Upper lobe of left lung (tissue), 6 donors: ENCODE results near the gene GNA12. TPM values are rescaled to one million over a fixed set of nuclear protein-coding genes. Genes with fewer than 3 reads are reported as not detected.

ENCODE experiments used
- ATAC-seq, 2 donors: fragments of 200-7000 bp; cut with Tn5 transposase; one replicate each; pipeline ENCODE4 v1.9.1; 2022; ENCODE audit warnings: mild to moderate bottlenecking in 2 of 2, moderate library complexity in 2 of 2; ENCODE audit not compliant: low FRiP score in 2 of 2
- DNase-seq, 2 donors: peaks; one replicate each; pipeline ENCODE4 v3.0.0-alpha.2; 2019 to 2020
- H3K27ac ChIP-seq, 4 donors: fragments of 200-600 bp; sonication (generic); one replicate each; pipeline ENCODE4 v1.5.1; 2016 to 2019
- H3K27me3 ChIP-seq, 4 donors: fragments of 200-600 bp; sonication (generic); one replicate each; pipeline ENCODE4 v1.5.1; 2017 to 2019
- H3K36me3 ChIP-seq, 4 donors: fragments of 200-600 bp; sonication (generic); one replicate each; pipeline ENCODE4 v1.5.1; 2016 to 2019
- H3K4me1 ChIP-seq, 4 donors: fragments of 200-600 bp; sonication (generic); one replicate each; pipeline ENCODE4 v1.5.1; 2018 to 2019
- H3K4me3 ChIP-seq, 4 donors: fragments of 200-600 bp; sonication (generic); one replicate each; pipeline ENCODE4 v1.5.1; 2017 to 2019; ENCODE audit warnings: mild to moderate bottlenecking in 2 of 4, moderate library complexity in 1 of 4
- H3K9me3 ChIP-seq, 4 donors: fragments of 200-600 bp; sonication (generic); one replicate each; pipeline ENCODE4 v1.5.1; 2018 to 2019
- EP300 ChIP-seq, 4 donors: sonication (generic); formaldehyde crosslinking; IDR thresholded peaks; one replicate each; pipeline ENCODE4 v1.5.1; 2017; ENCODE audit warnings: antibody characterized with exemption in 4 of 4, control low read depth in 2 of 4
- POLR2A ChIP-seq, 4 donors: fragments of 450-650 bp; IDR thresholded peaks; one replicate each; pipeline ENCODE4 v1.5.1; 2016 to 2017; ENCODE audit warnings: antibody characterized with exemption in 4 of 4, mild to moderate bottlenecking in 2 of 4
- POLR2AphosphoS5 ChIP-seq, 2 donors: sonication (generic); formaldehyde crosslinking; IDR thresholded peaks; one replicate each; pipeline ENCODE4 v1.5.1; 2017; ENCODE audit warnings: antibody characterized with exemption in 2 of 2
- WGBS, 2 donors: methylation state at CpG; one replicate each; pipeline ENCODE4 v1.1.5; 2017 to 2018; 5-methylcytosine and 5-hydroxymethylcytosine counted together
- total RNA-seq, 6 donors: library from RNA; depleted of rRNA in 4 of 6; stranded (reverse); fragments of >200 nt in 4 of 6; gene quantifications; one replicate each; pipeline versions ENCODE4 v1.1.0 to v1.2.1, GENCODE V29; 2016 to 2021
- TF ChIP-seq, protein P1 (sequence below), 6 experiments: fragments of 450-650 bp in 4 of 6; fragments of 200-600 bp in 2 of 6; sonication (generic) in 2 of 6; IDR thresholded peaks; one replicate each; pipeline ENCODE4 v1.5.1; 2016 to 2019; ENCODE audit warnings: antibody characterized with exemption in 6 of 6
- donor health status: DM: no; HTN: no; CAD: no; lungs with moderate emphysema.
- donor health status: DM: no; HTN: yes; CAD: no; lungs with severe emphysema.

Gene GNA12
- total RNA-seq, 6 donors from 2014 or later, result 24.0 to 52.3 (median 35.7) TPM

DNA sequence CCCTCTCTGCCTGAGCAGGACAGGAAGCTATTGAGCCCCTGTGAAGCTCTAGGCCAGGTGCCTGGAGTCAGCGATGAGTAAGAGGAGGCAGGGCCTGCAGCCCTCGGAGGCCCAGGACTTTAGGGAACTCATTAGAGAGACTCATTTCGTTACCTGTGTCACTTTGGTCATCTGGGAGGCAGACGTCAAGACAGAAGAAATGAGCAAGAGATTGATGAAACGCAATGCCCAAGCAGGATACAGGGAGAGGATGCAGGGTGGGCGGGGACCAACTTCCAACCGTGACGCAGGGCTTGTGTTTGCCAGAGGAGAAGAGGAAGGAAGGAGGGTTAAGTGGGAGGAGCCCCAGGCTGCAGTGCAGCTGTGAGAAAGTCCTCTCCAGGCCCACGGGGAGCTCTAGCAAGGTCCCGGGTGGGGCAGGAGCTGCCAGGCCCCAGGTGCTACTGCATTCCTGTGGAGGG lies 26.4 kb upstream of the GNA12 start:
- ATAC-seq, result peak; percentile 49 to 86
- Histone ChIP-seq H3K4me1 (peaks cover 6 to 10% (median 8%) of the 10 kb centered on the region in 4 donors), H3K36me3 (no peaks in the 10 kb centered on the region), H3K27ac (no peak overlapping the region), H3K4me3 (no peak overlapping the region), H3K27me3 (no peaks in the 10 kb centered on the region), H3K9me3 (no peaks in the 10 kb centered on the region)
- peak in 1 of 2 donors; percentile 71 for DNase-seq
- 7 to 14% methylated on average over 10 of the region's 10 CpGs for WGBS, 2 donors
- TF ChIP-seq POLR2AphosphoS5 (IDR thresholded peaks at IDR 0.05), result peak in 1 of 2 donors; percentile 12
- TF ChIP-seq, protein P1, sequence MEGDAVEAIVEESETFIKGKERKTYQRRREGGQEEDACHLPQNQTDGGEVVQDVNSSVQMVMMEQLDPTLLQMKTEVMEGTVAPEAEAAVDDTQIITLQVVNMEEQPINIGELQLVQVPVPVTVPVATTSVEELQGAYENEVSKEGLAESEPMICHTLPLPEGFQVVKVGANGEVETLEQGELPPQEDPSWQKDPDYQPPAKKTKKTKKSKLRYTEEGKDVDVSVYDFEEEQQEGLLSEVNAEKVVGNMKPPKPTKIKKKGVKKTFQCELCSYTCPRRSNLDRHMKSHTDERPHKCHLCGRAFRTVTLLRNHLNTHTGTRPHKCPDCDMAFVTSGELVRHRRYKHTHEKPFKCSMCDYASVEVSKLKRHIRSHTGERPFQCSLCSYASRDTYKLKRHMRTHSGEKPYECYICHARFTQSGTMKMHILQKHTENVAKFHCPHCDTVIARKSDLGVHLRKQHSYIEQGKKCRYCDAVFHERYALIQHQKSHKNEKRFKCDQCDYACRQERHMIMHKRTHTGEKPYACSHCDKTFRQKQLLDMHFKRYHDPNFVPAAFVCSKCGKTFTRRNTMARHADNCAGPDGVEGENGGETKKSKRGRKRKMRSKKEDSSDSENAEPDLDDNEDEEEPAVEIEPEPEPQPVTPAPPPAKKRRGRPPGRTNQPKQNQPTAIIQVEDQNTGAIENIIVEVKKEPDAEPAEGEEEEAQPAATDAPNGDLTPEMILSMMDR (IDR thresholded peaks at IDR 0.05), result no peak

DNA sequence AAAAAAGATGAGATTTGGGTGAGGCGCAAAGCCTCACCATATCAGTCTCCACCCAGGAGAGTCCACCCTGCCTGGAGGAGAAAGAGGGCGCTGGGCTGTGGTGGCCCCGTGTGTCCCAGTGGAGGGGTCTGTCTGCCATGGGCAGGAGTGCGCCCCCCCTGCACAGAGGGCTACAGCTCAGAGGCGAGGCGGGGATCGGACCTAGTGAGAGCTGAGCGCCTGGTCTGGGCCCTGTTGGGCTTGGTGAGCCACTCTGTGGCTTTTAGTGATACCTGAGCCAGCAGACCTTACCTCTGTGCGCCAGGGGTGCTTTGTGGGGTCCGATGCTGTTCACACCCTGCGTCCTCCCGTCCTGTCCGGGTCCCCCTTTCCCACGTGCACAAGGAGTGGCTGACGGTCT lies 25.9 kb upstream of the GNA12 start:
- H3K36me3 ChIP-seq, result no peaks in the 10 kb centered on the region
- no peak for DNase-seq
- H3K4me3 ChIP-seq, result no peak overlapping the region
- ATAC-seq, result peak; percentile 3 to 6
- no peaks in the 10 kb centered on the region for H3K27me3 ChIP-seq
- WGBS, 2 donors, result 84 to 90% methylated on average over 7 to 15 of the region's 15 CpGs
- H3K4me1 ChIP-seq, result peaks cover 6 to 14% (median 8%) of the 10 kb centered on the region in 4 donors
- H3K9me3 ChIP-seq, result no peaks in the 10 kb centered on the region
- TF ChIP-seq POLR2A (IDR thresholded peaks at IDR 0.05), result no peak
- TF ChIP-seq, protein P1 (IDR thresholded peaks at IDR 0.05), result no peak
- no peak for TF ChIP-seq EP300 (IDR thresholded peaks at IDR 0.05)
- no peak for TF ChIP-seq POLR2AphosphoS5 (IDR thresholded peaks at IDR 0.05)
- no peak overlapping the region for H3K27ac ChIP-seq

- no peaks in the 10 kb centered on the region for H3K27me3 ChIP-seq
- H3K4me3 ChIP-seq, result no peak overlapping the region
- ATAC-seq (no peak), DNase-seq (no peak)
- TF ChIP-seq, protein P1 (IDR thresholded peaks at IDR 0.05), result no peak
- TF ChIP-seq POLR2AphosphoS5 (IDR thresholded peaks at IDR 0.05) (no peak), POLR2A (IDR thresholded peaks at IDR 0.05) (no peak)
- H3K36me3 ChIP-seq, result no peaks in the 10 kb centered on the region
- H3K4me1 ChIP-seq, result peaks cover 24 to 38% (median 32%) of the 10 kb centered on the region in 4 donors
- no peaks in the 10 kb centered on the region for H3K9me3 ChIP-seq
- 62% methylated on average over 3 of the region's 3 CpGs for WGBS, 2 donors
- no peak overlapping the region for H3K27ac ChIP-seq
These were observed 22.5 kb upstream of the GNA12 start for GRCh38 chr7:2866601-2867000.

DNA sequence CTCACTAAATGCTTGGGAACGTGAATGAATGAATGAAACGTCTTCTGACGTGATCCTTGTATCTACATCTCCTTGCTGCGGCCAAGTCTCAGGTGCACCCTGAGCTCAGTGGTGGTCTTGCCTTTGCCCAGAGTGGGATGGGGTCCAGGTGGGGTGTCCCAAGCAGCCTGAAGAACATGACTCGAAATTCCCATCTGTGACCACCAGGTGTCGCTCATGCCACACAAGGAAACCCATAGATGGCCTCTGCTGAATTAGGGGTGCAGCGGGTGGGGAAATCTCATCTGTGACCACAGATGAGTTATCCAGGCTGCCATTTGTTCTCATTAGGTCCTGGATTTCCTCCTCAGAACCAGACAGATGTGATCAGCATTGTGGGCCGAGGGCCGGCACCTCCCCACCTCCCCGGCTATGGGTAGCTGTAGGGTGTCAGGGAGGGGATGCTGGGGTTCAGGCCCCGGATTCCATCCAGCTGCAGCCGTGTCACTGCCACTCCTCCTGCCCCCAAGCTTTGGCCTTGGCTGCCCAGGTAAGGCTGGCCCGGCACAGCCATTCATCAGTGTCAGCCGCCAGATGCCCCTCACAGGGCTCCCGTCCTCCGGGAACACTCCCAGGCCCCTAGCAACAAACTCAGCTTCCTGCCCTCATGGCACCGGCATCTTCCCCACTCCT lies 21.0 kb upstream of the GNA12 start:
- peak; percentile 42 to 71 for ATAC-seq

More for the DNA sequence above, 21.0 kb upstream of the GNA12 start:
- H3K27ac ChIP-seq, result peak overlapping the region in 1 of 4 donors; percentile 88
- no peaks in the 10 kb centered on the region for H3K36me3 ChIP-seq
- H3K27me3 ChIP-seq, result no peaks in the 10 kb centered on the region
- 50 to 58% methylated on average over 9 to 17 of the region's 17 CpGs for WGBS, 2 donors
- DNase-seq, result peak in 1 of 2 donors; percentile 61
- H3K9me3 ChIP-seq, result no peaks in the 10 kb centered on the region
- H3K4me1 ChIP-seq, result peaks cover 18 to 29% (median 24%) of the 10 kb centered on the region in 4 donors
- TF ChIP-seq POLR2A (IDR thresholded peaks at IDR 0.05), result no peak
- TF ChIP-seq, protein P1 (IDR thresholded peaks at IDR 0.05), result peak; percentile 83 to 93 (median 88)
- no peak overlapping the region for H3K4me3 ChIP-seq
